ENCODE measurements around the gene MC5R. TPM values are rescaled to one million over a fixed set of nuclear protein-coding genes. Genes with fewer than 3 reads are reported as not detected.

Gene MC5R
- polyA plus RNA-seq, 1 of the 3 experiments (the other 2 are of a cell fraction) = not detected

DNA sequence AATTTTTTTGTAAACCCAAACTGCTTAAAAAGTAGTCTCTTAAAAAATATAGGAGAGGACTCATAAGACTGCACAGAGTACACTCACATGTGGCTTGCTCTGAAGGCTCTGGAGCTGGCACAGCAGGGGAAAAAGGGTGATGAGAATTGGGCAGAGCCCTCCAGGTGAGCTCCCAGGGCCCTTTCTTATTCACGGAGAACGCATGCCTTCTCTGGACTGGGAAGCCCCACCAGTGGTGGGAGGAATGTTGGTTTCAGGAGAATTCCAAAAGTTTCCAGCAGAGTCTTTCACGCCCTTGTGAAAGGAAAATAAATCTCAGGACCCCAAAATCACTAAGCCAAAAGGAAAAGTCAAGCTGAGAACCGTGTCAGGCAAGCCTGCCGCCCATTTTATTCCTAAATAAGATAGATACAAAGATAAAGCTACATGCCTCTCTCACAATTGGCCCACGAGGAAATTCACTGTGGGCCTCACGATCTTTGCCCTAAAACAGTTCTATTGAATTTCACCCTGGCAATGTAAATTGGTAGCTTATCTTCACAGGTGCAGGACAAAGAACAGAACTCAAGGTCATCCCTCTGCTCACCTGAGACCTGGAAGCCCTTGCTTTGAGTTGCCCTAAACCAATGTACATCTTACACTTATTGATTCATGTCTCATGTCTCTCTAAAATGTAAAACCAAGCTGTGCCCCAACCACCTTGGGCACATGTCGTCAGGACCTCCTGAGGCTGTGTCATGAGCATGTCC is 15.5 kb upstream of the MC5R start:
- 13% methylated on average over 8 of the region's 8 CpGs for WGBS (ENCODE audit: low lambda C conversion rate)
- peaks cover 19% of the 10 kb centered on the region; the same call in 1 of the 2 replicates for H3K27me3 ChIP-seq (ENCODE audit: insufficient read depth)
- H3K36me3 ChIP-seq (replicated peaks in 1 of 2; ENCODE audit: control insufficient read depth in 1 of 2, insufficient read depth in 2 of 2, low read length in 1 of 2) = no peaks in the 10 kb centered on the region
- no peak overlapping the region for H3K4me2 ChIP-seq
- DNase-seq = no peak
- H3K9ac ChIP-seq = no peak overlapping the region
- POLR2A ChIA-PET = no interaction called here
- no peaks in the 10 kb centered on the region for H3K9me3 ChIP-seq
- no peaks in the 10 kb centered on the region for H4K20me1 ChIP-seq (ENCODE audit: insufficient read depth)
- no peak overlapping the region; a peak in 1 of 4 replicates for H3K4me3 ChIP-seq (ENCODE audit: low read depth in 2 of 2, low read length in 1 of 2)
- TF ChIP-seq EP300 (IDR thresholded peaks at IDR 0.05; ENCODE audit: borderline replicate concordance in 1 of 2, low read depth in 1 of 2, low read length in 1 of 2) (no peak), FOSL2 (IDR thresholded peaks at IDR 0.05; ENCODE audit: borderline replicate concordance, low read depth) (no peak), YY1 (IDR thresholded peaks at IDR 0.05; ENCODE audit: low read depth) (no peak)
- TF ChIP-seq, protein P1, sequence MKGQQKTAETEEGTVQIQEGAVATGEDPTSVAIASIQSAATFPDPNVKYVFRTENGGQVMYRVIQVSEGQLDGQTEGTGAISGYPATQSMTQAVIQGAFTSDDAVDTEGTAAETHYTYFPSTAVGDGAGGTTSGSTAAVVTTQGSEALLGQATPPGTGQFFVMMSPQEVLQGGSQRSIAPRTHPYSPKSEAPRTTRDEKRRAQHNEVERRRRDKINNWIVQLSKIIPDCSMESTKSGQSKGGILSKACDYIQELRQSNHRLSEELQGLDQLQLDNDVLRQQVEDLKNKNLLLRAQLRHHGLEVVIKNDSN (IDR thresholded peaks at IDR 0.05; ENCODE audit: borderline replicate concordance, low read depth) = no peak
- TF ChIP-seq, protein P2, sequence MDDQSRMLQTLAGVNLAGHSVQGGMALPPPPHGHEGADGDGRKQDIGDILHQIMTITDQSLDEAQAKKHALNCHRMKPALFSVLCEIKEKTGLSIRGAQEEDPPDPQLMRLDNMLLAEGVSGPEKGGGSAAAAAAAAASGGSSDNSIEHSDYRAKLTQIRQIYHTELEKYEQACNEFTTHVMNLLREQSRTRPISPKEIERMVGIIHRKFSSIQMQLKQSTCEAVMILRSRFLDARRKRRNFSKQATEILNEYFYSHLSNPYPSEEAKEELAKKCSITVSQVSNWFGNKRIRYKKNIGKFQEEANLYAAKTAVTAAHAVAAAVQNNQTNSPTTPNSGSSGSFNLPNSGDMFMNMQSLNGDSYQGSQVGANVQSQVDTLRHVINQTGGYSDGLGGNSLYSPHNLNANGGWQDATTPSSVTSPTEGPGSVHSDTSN (IDR thresholded peaks at IDR 0.05) = no peak
- no peaks in the 10 kb centered on the region for H3K79me2 ChIP-seq (ENCODE audit: insufficient read depth)
- H3F3A ChIP-seq (replicated peaks; ENCODE audit: insufficient read depth) = no peaks in the 10 kb centered on the region
- H3K27ac ChIP-seq (ENCODE audit: low read depth in 2 of 2, low read length in 1 of 2) = no peak overlapping the region
- no peaks in the 10 kb centered on the region for H3K9me2 ChIP-seq
- H2AFZ ChIP-seq (ENCODE audit: low read depth) = no peak overlapping the region
- CTCF ChIA-PET = interaction anchor here (0.6 to 2.5 kb wide), 3 partner anchors 16 to 757 kb away, joined by 3 to 9 read pairs (median 5); partner anchors contain the start of gene MC5R
- H3K4me1 ChIP-seq (ENCODE audit: control insufficient read depth in 1 of 2, insufficient read depth in 2 of 2, low read depth in 1 of 2, low read length in 1 of 2) = no peaks in the 10 kb centered on the region

DNA sequence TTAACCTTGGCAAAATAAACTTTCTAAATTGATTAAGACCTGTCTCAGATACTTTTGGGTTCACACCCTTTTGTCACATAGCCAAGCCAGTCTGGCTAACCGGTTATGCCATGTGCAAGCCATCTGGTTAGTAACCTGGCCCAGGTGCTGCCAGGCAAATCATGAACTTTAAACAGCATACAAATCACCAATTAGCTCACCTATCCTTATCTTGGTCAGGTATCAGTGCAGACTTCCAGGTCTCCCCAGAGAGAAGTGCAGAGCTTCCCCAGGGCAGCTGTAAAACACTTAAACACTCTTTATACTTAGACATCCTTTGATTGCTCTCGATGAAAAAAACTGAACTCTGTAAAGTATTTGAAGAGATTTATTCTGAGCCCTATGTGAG is 14.9 kb upstream of the MC5R start:
- Histone ChIP-seq H2AFZ (ENCODE audit: low read depth) (no peak overlapping the region), H3K9me3 (no peaks in the 10 kb centered on the region), H3K4me1 (ENCODE audit: control insufficient read depth in 1 of 2, insufficient read depth in 2 of 2, low read depth in 1 of 2, low read length in 1 of 2) (no peaks in the 10 kb centered on the region), H4K20me1 (ENCODE audit: insufficient read depth) (no peaks in the 10 kb centered on the region), H3K4me3 (ENCODE audit: low read depth in 2 of 2, low read length in 1 of 2) (no peak overlapping the region; a peak in 1 of 4 replicates), H3F3A (replicated peaks; ENCODE audit: insufficient read depth) (no peaks in the 10 kb centered on the region), H3K27me3 (ENCODE audit: insufficient read depth) (peaks cover 19% of the 10 kb centered on the region; the same call in 1 of the 2 replicates), H3K79me2 (ENCODE audit: insufficient read depth) (no peaks in the 10 kb centered on the region), H3K27ac (ENCODE audit: low read depth in 2 of 2, low read length in 1 of 2) (no peak overlapping the region), H3K9ac (no peak overlapping the region), H3K4me2 (no peak overlapping the region), H3K36me3 (replicated peaks in 1 of 2; ENCODE audit: control insufficient read depth in 1 of 2, insufficient read depth in 2 of 2, low read length in 1 of 2) (no peaks in the 10 kb centered on the region), H3K9me2 (no peaks in the 10 kb centered on the region)
- ChIA-PET CTCF (interaction anchor here (0.6 to 2.5 kb wide), 3 partner anchors 16 to 757 kb away, joined by 3 to 9 read pairs (median 5); partner anchors contain the start of gene MC5R), POLR2A (no interaction called here)
- TF ChIP-seq FOSL2 (IDR thresholded peaks at IDR 0.05; ENCODE audit: borderline replicate concordance, low read depth) (no peak), TAF1 (IDR thresholded peaks at IDR 0.05; ENCODE audit: borderline replicate concordance, low read depth, low read length) (no peak), FOXJ3 (CRISPR knock-in tag; IDR thresholded peaks at IDR 0.05) (no peak), MXI1 (IDR thresholded peaks at IDR 0.05; ENCODE audit: low read depth, low read length) (no peak), GABPA (IDR thresholded peaks at IDR 0.05; ENCODE audit: low read depth) (no peak), TCF12 (IDR thresholded peaks at IDR 0.05) (no peak), EZH2phosphoT487 (IDR thresholded peaks at IDR 0.05; ENCODE audit: borderline replicate concordance, low read depth) (no peak), FOXM1 (IDR thresholded peaks at IDR 0.05; ENCODE audit: low read depth) (no peak), RXRA (IDR thresholded peaks at IDR 0.05; ENCODE audit: borderline replicate concordance, low read depth) (no peak), EP300 (IDR thresholded peaks at IDR 0.05; ENCODE audit: borderline replicate concordance in 1 of 2, low read depth in 1 of 2, low read length in 1 of 2) (no peak), JUND (IDR thresholded peaks at IDR 0.05) (no peak), RFX5 (IDR thresholded peaks at IDR 0.05; ENCODE audit: low read length) (no peak)
- TF ChIP-seq, protein P3, sequence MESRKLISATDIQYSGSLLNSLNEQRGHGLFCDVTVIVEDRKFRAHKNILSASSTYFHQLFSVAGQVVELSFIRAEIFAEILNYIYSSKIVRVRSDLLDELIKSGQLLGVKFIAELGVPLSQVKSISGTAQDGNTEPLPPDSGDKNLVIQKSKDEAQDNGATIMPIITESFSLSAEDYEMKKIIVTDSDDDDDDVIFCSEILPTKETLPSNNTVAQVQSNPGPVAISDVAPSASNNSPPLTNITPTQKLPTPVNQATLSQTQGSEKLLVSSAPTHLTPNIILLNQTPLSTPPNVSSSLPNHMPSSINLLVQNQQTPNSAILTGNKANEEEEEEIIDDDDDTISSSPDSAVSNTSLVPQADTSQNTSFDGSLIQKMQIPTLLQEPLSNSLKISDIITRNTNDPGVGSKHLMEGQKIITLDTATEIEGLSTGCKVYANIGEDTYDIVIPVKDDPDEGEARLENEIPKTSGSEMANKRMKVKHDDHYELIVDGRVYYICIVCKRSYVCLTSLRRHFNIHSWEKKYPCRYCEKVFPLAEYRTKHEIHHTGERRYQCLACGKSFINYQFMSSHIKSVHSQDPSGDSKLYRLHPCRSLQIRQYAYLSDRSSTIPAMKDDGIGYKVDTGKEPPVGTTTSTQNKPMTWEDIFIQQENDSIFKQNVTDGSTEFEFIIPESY (IDR thresholded peaks at IDR 0.05; ENCODE audit: borderline replicate concordance, low read depth) = no peak
- TF ChIP-seq, protein P4, sequence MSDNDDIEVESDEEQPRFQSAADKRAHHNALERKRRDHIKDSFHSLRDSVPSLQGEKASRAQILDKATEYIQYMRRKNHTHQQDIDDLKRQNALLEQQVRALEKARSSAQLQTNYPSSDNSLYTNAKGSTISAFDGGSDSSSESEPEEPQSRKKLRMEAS (IDR thresholded peaks at IDR 0.05; ENCODE audit: low read depth) = no peak
- TF ChIP-seq, protein P5, sequence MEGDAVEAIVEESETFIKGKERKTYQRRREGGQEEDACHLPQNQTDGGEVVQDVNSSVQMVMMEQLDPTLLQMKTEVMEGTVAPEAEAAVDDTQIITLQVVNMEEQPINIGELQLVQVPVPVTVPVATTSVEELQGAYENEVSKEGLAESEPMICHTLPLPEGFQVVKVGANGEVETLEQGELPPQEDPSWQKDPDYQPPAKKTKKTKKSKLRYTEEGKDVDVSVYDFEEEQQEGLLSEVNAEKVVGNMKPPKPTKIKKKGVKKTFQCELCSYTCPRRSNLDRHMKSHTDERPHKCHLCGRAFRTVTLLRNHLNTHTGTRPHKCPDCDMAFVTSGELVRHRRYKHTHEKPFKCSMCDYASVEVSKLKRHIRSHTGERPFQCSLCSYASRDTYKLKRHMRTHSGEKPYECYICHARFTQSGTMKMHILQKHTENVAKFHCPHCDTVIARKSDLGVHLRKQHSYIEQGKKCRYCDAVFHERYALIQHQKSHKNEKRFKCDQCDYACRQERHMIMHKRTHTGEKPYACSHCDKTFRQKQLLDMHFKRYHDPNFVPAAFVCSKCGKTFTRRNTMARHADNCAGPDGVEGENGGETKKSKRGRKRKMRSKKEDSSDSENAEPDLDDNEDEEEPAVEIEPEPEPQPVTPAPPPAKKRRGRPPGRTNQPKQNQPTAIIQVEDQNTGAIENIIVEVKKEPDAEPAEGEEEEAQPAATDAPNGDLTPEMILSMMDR (IDR thresholded peaks at IDR 0.05) = no peak
- 5% methylated on average over 2 of the region's 2 CpGs for WGBS (ENCODE audit: low lambda C conversion rate)
- no peak for DNase-seq
